CD4-positive, alpha-beta memory T cell (primary cell): ENCODE measurements around the gene ETS2. TPM values are rescaled to one million over a fixed set of nuclear protein-coding genes. Genes with fewer than 3 reads are reported as not detected.

Experiments used
- CTCF ChIA-PET: fragments of 350-600 bp; sonication (Branson Sonifier 250); formaldehyde crosslinking; loops from one replicate; lab custom pipeline; 2021; ENCODE audit warnings: inconsistent platforms; ENCODE audit not compliant: partially characterized antibody; lab: Charles Lee
- POLR2A ChIA-PET: fragments of 350-600 bp; sonication (Branson Sonifier 250); formaldehyde crosslinking; loops from one replicate; lab custom pipeline; 2021; ENCODE audit not compliant: partially characterized antibody; lab: Charles Lee
- DNase-seq, 5 donors: peaks; one replicate each; pipeline versions ENCODE4 v3.0.0 to v3.0.0-alpha.2; 2020 to 2022; ENCODE audit warnings: mixed read lengths in 1 of 5
- H3K27ac ChIP-seq: one replicate; pipeline ENCODE4 v1.7.0; 2013; ENCODE audit warnings: low read depth, low read length
- H3K27me3 ChIP-seq: 2 replicates; pipeline ENCODE4 v1.7.0; 2013; ENCODE audit warnings: mild to moderate bottlenecking, low read length, moderate library complexity; ENCODE audit not compliant: insufficient read depth
- H3K36me3 ChIP-seq: 2 replicates; pipeline ENCODE4 v1.7.0; 2013; ENCODE audit warnings: mild to moderate bottlenecking, low read length, moderate library complexity; ENCODE audit not compliant: insufficient read depth
- H3K4me1 ChIP-seq: 2 replicates; pipeline ENCODE4 v1.7.0; 2013; ENCODE audit warnings: mild to moderate bottlenecking, low read length, moderate library complexity; ENCODE audit not compliant: insufficient read depth
- H3K4me3 ChIP-seq, 2 donors: one replicate each; pipeline ENCODE4 v1.7.0; 2013; ENCODE audit warnings: low read length in 2 of 2, mild to moderate bottlenecking in 1 of 2
- H3K9me3 ChIP-seq, 2 donors: one replicate each; pipeline ENCODE4 v1.7.0; 2013; ENCODE audit warnings: low read length in 2 of 2, control low read depth in 1 of 2; ENCODE audit not compliant: control insufficient read depth in 1 of 2
- H3K27ac Mint-ChIP-seq, 7 donors: one replicate each; pipeline ENCODE4 v1.8.0; 2020 to 2021; ENCODE audit warnings: mixed read lengths in 7 of 7, mild to moderate bottlenecking in 6 of 7, inconsistent platforms in 3 of 7, moderate library complexity in 3 of 7
- H3K27me3 Mint-ChIP-seq, 2 donors: one replicate each; pipeline ENCODE4 v1.8.0; 2020 to 2021; ENCODE audit warnings: mixed read lengths in 2 of 2
- H3K36me3 Mint-ChIP-seq, 2 donors: one replicate each; pipeline ENCODE4 v1.8.0; 2020 to 2021; ENCODE audit warnings: mixed read lengths in 2 of 2, inconsistent platforms in 1 of 2, mild to moderate bottlenecking in 1 of 2
- H3K4me1 Mint-ChIP-seq, 4 donors: one replicate each; pipeline ENCODE4 v1.8.0; 2020 to 2021; ENCODE audit warnings: mixed read lengths in 4 of 4, mild to moderate bottlenecking in 1 of 4
- H3K4me3 Mint-ChIP-seq, 8 donors: one replicate each; pipeline ENCODE4 v1.8.0; 2020 to 2021; ENCODE audit warnings: mixed read lengths in 8 of 8, mild to moderate bottlenecking in 7 of 8, moderate library complexity in 6 of 8, inconsistent platforms in 3 of 8
- H3K9me3 Mint-ChIP-seq, 8 donors: one replicate each; pipeline ENCODE4 v1.8.0; 2020 to 2021; ENCODE audit warnings: mixed read lengths in 8 of 8, mild to moderate bottlenecking in 5 of 8, inconsistent platforms in 3 of 8, moderate library complexity in 1 of 8
- intact Hi-C: fragments of 100-400 bp; cut with micrococcal nuclease; formaldehyde crosslinking; loops from one replicate; pipeline ENCODE4 v1.15.1; 2023
- polyA plus RNA-seq, 2 donors: library from polyadenylated mRNA; unstranded; fragments of 300-500 nt; fragmentation: Illumina TruSeq; gene quantifications; one replicate each; pipeline ENCODE4 v1.2.3, GENCODE V29; 2021
- total RNA-seq, 2 experiments: library from RNA; stranded (reverse); gene quantifications; one replicate each; pipeline ENCODE4 v1.2.3, GENCODE V29; 2021

The ETS2 gene
- total and polyA plus RNA-seq, 4 experiments from 2014 or later = 3.0 to 15.2 (median 11.6) TPM

DNA sequence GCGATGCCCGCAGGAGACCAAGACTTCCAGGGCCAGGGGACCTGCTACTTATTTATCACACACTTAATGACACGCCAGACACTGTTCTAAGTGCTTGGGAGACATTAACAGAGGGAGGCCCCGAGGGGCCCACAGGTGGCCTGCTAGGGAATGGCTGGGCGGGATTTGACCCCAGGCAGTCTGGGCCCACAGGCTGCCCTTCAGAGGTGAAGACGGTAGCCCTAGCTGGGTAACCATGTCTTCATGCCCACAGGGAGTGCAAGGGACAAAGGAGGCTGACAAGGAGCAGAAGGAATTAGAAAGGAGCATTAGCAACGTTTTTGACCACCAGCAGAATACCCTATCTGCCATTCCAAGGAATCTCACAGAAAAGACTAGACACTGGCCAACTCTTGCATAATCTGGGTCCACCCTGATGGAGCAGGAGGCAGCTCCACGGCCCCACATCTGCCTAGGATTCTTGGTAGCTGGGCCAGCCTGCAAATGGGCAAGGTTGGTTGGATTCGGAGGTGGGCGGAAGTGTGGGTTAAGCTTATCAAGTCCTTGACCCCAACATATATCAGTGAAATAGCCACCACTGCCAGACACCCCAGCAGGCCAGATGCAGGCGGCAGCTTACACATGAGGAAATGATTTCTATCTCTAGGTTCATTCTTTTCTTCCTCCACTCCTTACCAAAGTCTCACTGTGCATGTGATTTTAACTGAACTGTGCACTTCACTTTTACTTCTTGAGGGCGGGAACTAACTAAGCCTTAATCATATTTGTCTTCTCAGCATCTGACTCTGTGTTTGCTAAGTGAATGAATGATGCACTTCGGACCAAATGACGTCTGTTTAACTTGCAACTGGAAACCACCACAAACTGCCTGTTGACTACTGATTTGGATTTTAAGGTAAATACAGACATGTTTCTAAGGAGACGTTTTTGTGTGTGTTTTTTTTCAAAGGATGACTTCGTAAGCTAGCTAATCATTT is 3.4 kb upstream of the ETS2 start:
- H3K27me3 ChIP-seq = no peaks in the 10 kb centered on the region
- H3K27ac ChIP-seq = no peak overlapping the region
- CTCF ChIA-PET = no interaction called here
- H3K4me3 ChIP-seq = no peak overlapping the region
- Mint-ChIP-seq H3K27me3 (peaks cover 2 to 4% of the 10 kb centered on the region in 2 donors), H3K36me3 (no peaks in the 10 kb centered on the region), H3K4me3 (peak overlapping the region in 1 of 8 donors; percentile 36), H3K27ac (peak overlapping the region in 1 of 7 donors; percentile 47), H3K4me1 (peaks cover 12 to 20% (median 13%) of the 10 kb centered on the region in 4 donors), H3K9me3 (no peaks in the 10 kb centered on the region)
- no peak for DNase-seq
- intact Hi-C loops = no loop called here
- no peaks in the 10 kb centered on the region for H3K9me3 ChIP-seq
- POLR2A ChIA-PET = interaction anchor here (0.8 to 1.4 kb wide), 2 partner anchors 34 to 36 kb away, joined by 3 read pairs; no protein-coding TSS in a partner anchor
- H3K36me3 ChIP-seq = no peaks in the 10 kb centered on the region
- H3K4me1 ChIP-seq = peaks cover 21% of the 10 kb centered on the region

DNA sequence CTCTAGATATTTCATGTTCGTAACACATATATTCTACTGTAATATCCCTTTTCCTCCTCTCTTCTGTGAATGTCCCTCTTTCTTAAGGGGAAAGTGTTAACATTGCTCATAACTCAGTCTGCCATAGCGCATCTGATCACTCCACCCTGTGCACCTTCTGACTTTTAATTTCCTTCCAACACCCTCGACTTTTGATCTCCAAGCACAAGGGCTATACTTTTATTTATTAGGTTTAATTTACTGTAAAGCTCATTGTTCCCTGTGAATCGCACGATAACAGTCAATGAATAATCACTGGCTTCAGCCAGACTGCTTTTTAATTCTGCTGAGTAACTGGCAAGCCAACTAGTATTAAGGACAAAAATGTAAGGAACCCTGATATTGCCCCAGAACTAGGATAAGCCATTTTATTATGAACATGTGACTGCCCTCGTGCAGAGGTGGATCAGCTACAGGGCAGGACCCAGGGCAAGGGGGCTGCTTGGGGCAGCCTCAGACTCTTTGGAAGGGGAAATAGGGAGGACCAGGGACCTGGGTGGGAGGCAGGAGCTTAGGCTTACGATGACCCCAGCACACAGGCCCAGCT is 2.6 kb upstream of the ETS2 start:
- H3K36me3 ChIP-seq = no peaks in the 10 kb centered on the region
- no peak overlapping the region for H3K4me3 ChIP-seq
- Mint-ChIP-seq H3K9me3 (no peaks in the 10 kb centered on the region), H3K36me3 (no peaks in the 10 kb centered on the region), H3K4me1 (peaks cover 19 to 28% (median 21%) of the 10 kb centered on the region in 4 donors), H3K4me3 (peak overlapping the region in 2 of 8 donors; percentile 4 to 17), H3K27me3 (peaks cover under 1 to 2% of the 10 kb centered on the region in 2 donors), H3K27ac (peak overlapping the region in 1 of 7 donors; percentile 40)
- ChIA-PET POLR2A (interaction anchor here (0.8 to 1.4 kb wide), 2 partner anchors 35 to 37 kb away, joined by 3 read pairs; no protein-coding TSS in a partner anchor), CTCF (interaction anchor here (2.1 kb wide), 1 partner anchor 34 kb away, joined by 9 read pairs; no protein-coding TSS in a partner anchor)
- H3K4me1 ChIP-seq = peaks cover 29% of the 10 kb centered on the region
- no peak overlapping the region for H3K27ac ChIP-seq
- no peaks in the 10 kb centered on the region for H3K9me3 ChIP-seq
- H3K27me3 ChIP-seq = no peaks in the 10 kb centered on the region
- intact Hi-C loops = no loop called here
- no peak for DNase-seq

DNA sequence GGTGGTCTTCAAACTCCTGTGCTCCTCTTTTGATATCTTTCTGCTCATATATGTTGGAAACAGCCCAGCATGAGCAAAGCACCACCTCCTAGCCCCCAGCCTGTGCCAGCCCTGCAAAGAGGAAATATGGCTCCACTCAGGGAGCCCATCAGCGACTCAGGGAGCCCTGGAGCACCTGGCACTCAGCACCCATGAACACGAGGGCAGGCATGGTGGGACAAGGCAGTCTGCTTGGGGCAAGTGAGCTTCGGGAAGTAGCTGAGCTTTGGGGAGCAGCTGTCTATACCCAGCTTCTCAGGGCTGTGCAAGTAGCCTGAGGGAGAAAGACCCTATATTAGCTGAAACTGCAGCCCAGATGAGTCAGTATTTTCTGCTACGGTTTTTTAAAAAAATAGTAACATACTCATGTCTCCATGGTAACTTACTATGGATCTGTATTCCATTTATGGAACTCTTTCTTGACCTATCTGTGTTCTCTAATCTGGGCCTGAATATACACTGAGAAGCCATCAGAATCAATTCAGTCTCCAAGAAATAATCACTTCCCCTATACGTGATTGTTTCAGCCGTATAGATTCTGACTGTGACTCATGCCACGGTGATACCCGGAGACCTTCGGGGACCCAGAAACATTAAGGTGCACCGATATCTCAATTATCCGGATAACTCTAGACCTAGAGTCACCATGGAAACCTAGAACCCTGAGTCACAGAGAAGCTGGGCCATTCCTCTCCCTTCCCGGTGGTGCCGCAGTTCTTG is 1.5 kb upstream of the ETS2 start:
- intact Hi-C loops = loop anchor here (2.0 kb wide), 1 partner anchor 69 kb away; no protein-coding TSS in a partner anchor
- Histone ChIP-seq H3K27me3 (no peaks in the 10 kb centered on the region), H3K4me3 (peak overlapping the region in 1 of 2 donors; percentile 62), H3K9me3 (no peaks in the 10 kb centered on the region), H3K4me1 (peaks cover 32% of the 10 kb centered on the region), H3K36me3 (no peaks in the 10 kb centered on the region), H3K27ac (no peak overlapping the region)
- H3K4me3 Mint-ChIP-seq = peak overlapping the region; percentile 81 to 93 (median 86)
- peak in 3 of 5 donors; percentile 11 to 49 (median 13) for DNase-seq
- ChIA-PET POLR2A (interaction anchor here (0.6 to 1.6 kb wide), 4 partner anchors 34 to 63 kb away, joined by 3 to 9 read pairs (median 3); no protein-coding TSS in a partner anchor), CTCF (interaction anchor here (1.0 to 2.1 kb wide), 4 partner anchors 28 to 38 kb away, joined by 3 to 9 read pairs (median 4); no protein-coding TSS in a partner anchor)
- H3K4me1 Mint-ChIP-seq = peaks cover 24 to 35% (median 26%) of the 10 kb centered on the region in 4 donors
- H3K9me3 Mint-ChIP-seq = no peaks in the 10 kb centered on the region
- peak overlapping the region in 6 of 7 donors; percentile 19 to 83 (median 77) for H3K27ac Mint-ChIP-seq
- no peaks in the 10 kb centered on the region for H3K27me3 Mint-ChIP-seq
- no peaks in the 10 kb centered on the region for H3K36me3 Mint-ChIP-seq

DNA sequence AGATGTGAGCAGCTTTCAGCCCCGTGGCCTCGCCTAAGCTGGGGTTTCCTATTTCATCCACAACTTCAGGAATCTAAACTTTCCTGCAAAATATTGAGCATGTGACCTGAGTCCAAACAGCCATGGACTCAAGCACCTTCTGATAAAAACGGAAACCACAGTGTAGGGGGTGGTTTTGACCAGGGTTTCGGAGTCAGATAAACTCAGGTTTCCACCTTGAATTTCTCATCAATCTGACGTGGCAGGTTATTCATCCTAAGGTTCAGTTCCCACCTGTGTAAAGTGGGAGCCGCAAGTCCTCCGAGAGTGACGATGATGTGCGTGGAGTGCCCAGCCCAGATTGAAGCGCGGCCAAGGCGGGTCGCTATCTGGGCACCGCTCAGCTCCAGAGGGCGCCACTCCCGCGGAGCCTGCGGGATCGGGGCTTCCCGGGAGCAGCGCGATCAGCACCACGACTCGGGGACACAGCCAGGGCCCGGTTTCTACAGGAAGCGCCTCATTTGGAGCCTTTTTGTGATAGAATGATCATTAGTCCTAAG is 871 bp upstream of the ETS2 start:
- Mint-ChIP-seq H3K27ac (peak overlapping the region in 6 of 7 donors; percentile 19 to 83 (median 77)), H3K27me3 (no peaks in the 10 kb centered on the region), H3K36me3 (no peaks in the 10 kb centered on the region), H3K4me3 (peak overlapping the region; percentile 81 to 93 (median 86)), H3K9me3 (no peaks in the 10 kb centered on the region), H3K4me1 (peaks cover 24 to 35% (median 26%) of the 10 kb centered on the region in 4 donors)
- Histone ChIP-seq H3K9me3 (no peaks in the 10 kb centered on the region), H3K27ac (peak overlapping the region; percentile 59), H3K36me3 (no peaks in the 10 kb centered on the region), H3K4me3 (peak overlapping the region; percentile 62 to 82), H3K27me3 (no peaks in the 10 kb centered on the region), H3K4me1 (peaks cover 32% of the 10 kb centered on the region)
- ChIA-PET CTCF (interaction anchor here (1.0 to 2.1 kb wide), 4 partner anchors 27 to 38 kb away, joined by 3 to 9 read pairs (median 4); no protein-coding TSS in a partner anchor), POLR2A (interaction anchor here (0.6 to 1.6 kb wide), 4 partner anchors 35 to 64 kb away, joined by 3 to 9 read pairs (median 3); no protein-coding TSS in a partner anchor)
- intact Hi-C loops = loop anchor here (1.0 to 5.0 kb wide), 4 partner anchors 38 to 637 kb away; partner anchors contain the start of gene PSMG1
- DNase-seq = peak in 3 of 5 donors; percentile 6 to 52 (median 13)

DNA sequence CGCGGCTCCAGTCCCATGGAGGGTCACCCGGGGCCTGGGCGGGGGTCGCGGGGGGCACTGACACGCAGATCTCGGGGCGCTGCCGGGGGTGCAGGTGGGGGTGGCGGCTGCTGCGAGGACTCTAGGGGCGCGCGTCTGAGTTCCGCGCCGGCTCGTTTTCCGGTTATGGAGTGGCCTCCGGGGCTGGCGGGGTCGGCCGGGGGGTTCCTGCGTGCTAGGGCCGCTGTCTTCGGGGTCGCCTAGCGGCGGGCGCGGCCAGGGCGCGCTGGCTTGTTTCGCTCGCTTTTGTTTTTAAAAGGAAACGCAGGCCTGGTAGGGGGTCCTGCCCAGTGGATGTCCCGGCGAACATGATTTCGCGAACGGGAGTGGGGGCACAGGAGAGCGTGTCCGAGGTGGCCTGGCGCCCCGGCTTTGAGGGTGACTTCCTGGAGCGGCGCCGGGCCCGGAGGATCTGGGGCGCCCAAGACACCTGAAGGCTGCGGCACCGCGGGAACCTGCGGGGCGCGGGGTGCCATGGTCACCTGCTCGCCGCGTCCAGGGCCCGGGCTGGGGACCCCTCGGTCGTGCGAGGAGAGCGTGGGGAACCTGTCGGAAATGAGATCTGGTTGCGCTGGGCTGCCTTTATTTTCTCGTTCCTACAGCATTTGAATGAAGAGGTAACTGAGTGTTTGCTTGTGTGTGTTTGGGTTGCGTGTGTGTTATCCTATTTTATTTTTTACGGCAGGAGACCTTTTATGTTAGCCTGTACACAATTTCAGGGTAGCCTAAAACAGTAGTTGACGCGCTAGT is 618 bp downstream of the ETS2 start:
- H3K27me3 ChIP-seq = no peaks in the 10 kb centered on the region
- no peaks in the 10 kb centered on the region for H3K36me3 ChIP-seq
- CTCF ChIA-PET = interaction anchor here (0.5 to 4.2 kb wide), 3 partner anchors 38 to 1095 kb away, joined by 3 to 19 read pairs (median 9); no protein-coding TSS in a partner anchor
- intact Hi-C loops = loop anchor here (2.0 to 5.0 kb wide), 2 partner anchors 580 to 636 kb away; no protein-coding TSS in a partner anchor
- no peaks in the 10 kb centered on the region for H3K9me3 ChIP-seq
- POLR2A ChIA-PET = interaction anchor here (0.7 to 1.6 kb wide), 4 partner anchors 26 to 65 kb away, joined by 3 to 7 read pairs (median 3); no protein-coding TSS in a partner anchor
- H3K27me3 Mint-ChIP-seq = no peaks in the 10 kb centered on the region
- peaks cover 10 to 11% of the 10 kb centered on the region in 2 donors for H3K36me3 Mint-ChIP-seq
- H3K4me3 ChIP-seq = peak overlapping the region; percentile 1 to 62
- H3K27ac Mint-ChIP-seq = peak overlapping the region; percentile 53 to 95 (median 79)
- peak overlapping the region; percentile 80 to 94 (median 89) for H3K4me3 Mint-ChIP-seq
- no peaks in the 10 kb centered on the region for H3K9me3 Mint-ChIP-seq
- peak; percentile 27 to 46 (median 31) for DNase-seq
- H3K4me1 Mint-ChIP-seq = peaks cover 24 to 37% (median 32%) of the 10 kb centered on the region in 4 donors
- peaks cover 32% of the 10 kb centered on the region for H3K4me1 ChIP-seq
- H3K27ac ChIP-seq = peak overlapping the region; percentile 59
